Measurements from ENCODE around the gene CORO1C. TPM values are rescaled to one million over a fixed set of nuclear protein-coding genes. Genes with fewer than 3 reads are reported as not detected.

CORO1C gene
- total RNA-seq, 4 donors from 2014 or later: 68.1 to 153 (median 128) TPM

- Histone ChIP-seq H3K27ac (no peak overlapping the region), H3K36me3 (no peaks in the 10 kb centered on the region), H3K4me3 (no peak overlapping the region), H3K9me3 (no peaks in the 10 kb centered on the region), H3K27me3 (no peaks in the 10 kb centered on the region), H3K4me1 (no peaks in the 10 kb centered on the region)
- in situ Hi-C loops (cut with MboI; ENCODE audit: low pct_ligation_motif_present in 1 of 4, low pct_unique_long_range_greater_than_20kb in 1 of 4, low sequenced_read_pairs in 3 of 4): no loop called here
- WGBS, 2 donors (ENCODE audit: low coverage in 1 of 2): 50 to 52% methylated on average over 14 of the region's 14 CpGs
- TF ChIP-seq POLR2A (IDR thresholded peaks at IDR 0.05) (no peak), POLR2AphosphoS5 (IDR thresholded peaks at IDR 0.05) (no peak), EP300 (IDR thresholded peaks at IDR 0.05; ENCODE audit: low read depth) (no peak), CTCF (IDR thresholded peaks at IDR 0.05) (no peak)
- DNase-seq: no peak
- intact Hi-C loops (cut with DNase I; ENCODE audit: low total_unique reads): no loop called here
Measured at GRCh38 chr12:108604208-108604941, 126.9 kb downstream of the CORO1C start.

GRCh38 chr12:108603743-108604142, 127.6 kb downstream of the CORO1C start:
- H3K27ac ChIP-seq: no peak overlapping the region
- intact Hi-C loops (cut with DNase I; ENCODE audit: low total_unique reads) (no loop called here), in situ Hi-C loops (cut with MboI; ENCODE audit: low pct_ligation_motif_present in 1 of 4, low pct_unique_long_range_greater_than_20kb in 1 of 4, low sequenced_read_pairs in 3 of 4) (no loop called here)
- TF ChIP-seq EP300 (IDR thresholded peaks at IDR 0.05; ENCODE audit: low read depth) (no peak), CTCF (IDR thresholded peaks at IDR 0.05) (no peak), POLR2A (IDR thresholded peaks at IDR 0.05) (no peak), POLR2AphosphoS5 (IDR thresholded peaks at IDR 0.05) (no peak)
- DNase-seq: no peak
- H3K27me3 ChIP-seq: no peaks in the 10 kb centered on the region
- no peaks in the 10 kb centered on the region for H3K36me3 ChIP-seq
- 80 to 81% methylated on average over 1 to 4 of the region's 4 CpGs for WGBS, 2 donors (ENCODE audit: low coverage in 1 of 2)
- H3K4me3 ChIP-seq: no peak overlapping the region
- H3K4me1 ChIP-seq: no peaks in the 10 kb centered on the region
- H3K9me3 ChIP-seq: no peaks in the 10 kb centered on the region

GRCh38 chr12:108602976-108603704, 128.2 kb downstream of the CORO1C start:
- no peaks in the 10 kb centered on the region for H3K27me3 ChIP-seq
- no peak overlapping the region for H3K27ac ChIP-seq
- no peaks in the 10 kb centered on the region for H3K4me1 ChIP-seq
- H3K4me3 ChIP-seq: no peak overlapping the region
- DNase-seq: no peak
- in situ Hi-C loops (cut with MboI; ENCODE audit: low pct_ligation_motif_present in 1 of 4, low pct_unique_long_range_greater_than_20kb in 1 of 4, low sequenced_read_pairs in 3 of 4) (no loop called here), intact Hi-C loops (cut with DNase I; ENCODE audit: low total_unique reads) (no loop called here)
- no peaks in the 10 kb centered on the region for H3K9me3 ChIP-seq
- H3K36me3 ChIP-seq: no peaks in the 10 kb centered on the region
- no peak for TF ChIP-seq POLR2A (IDR thresholded peaks at IDR 0.05)
- no peak for TF ChIP-seq POLR2AphosphoS5 (IDR thresholded peaks at IDR 0.05)
- TF ChIP-seq CTCF (IDR thresholded peaks at IDR 0.05): no peak
- WGBS, 2 donors (ENCODE audit: low coverage in 1 of 2): 81% methylated on average over 7 of the region's 15 CpGs; no CpG with 5 or more reads in 1 of the 2 donors

GRCh38 chr12:108602209-108602705, 129.1 kb downstream of the CORO1C start:
- in situ Hi-C loops (cut with MboI; ENCODE audit: low pct_ligation_motif_present in 1 of 4, low pct_unique_long_range_greater_than_20kb in 1 of 4, low sequenced_read_pairs in 3 of 4): no loop called here
- 84 to 86% methylated on average over 5 to 9 of the region's 9 CpGs for WGBS, 2 donors (ENCODE audit: low coverage in 1 of 2)
- TF ChIP-seq CTCF (IDR thresholded peaks at IDR 0.05) (no peak), POLR2AphosphoS5 (IDR thresholded peaks at IDR 0.05) (no peak), POLR2A (IDR thresholded peaks at IDR 0.05) (no peak), EP300 (IDR thresholded peaks at IDR 0.05; ENCODE audit: low read depth) (no peak)
- Histone ChIP-seq H3K27ac (no peak overlapping the region), H3K9me3 (no peaks in the 10 kb centered on the region), H3K4me1 (no peaks in the 10 kb centered on the region), H3K4me3 (no peak overlapping the region), H3K36me3 (no peaks in the 10 kb centered on the region), H3K27me3 (no peaks in the 10 kb centered on the region)
- DNase-seq: no peak
- intact Hi-C loops (cut with DNase I; ENCODE audit: low total_unique reads): no loop called here

All from transverse colon (tissue), 4 donors.